ENCODE measurements around the gene SCARB1. TPM values are rescaled to one million over a fixed set of nuclear protein-coding genes. Genes with fewer than 3 reads are reported as not detected.

The SCARB1 gene
- total and polyA plus RNA-seq, 2 experiments from 2014 or later: 31.0 to 62.5 TPM

GRCh38 chr12:124778411-124778810 is 85.3 kb downstream of the SCARB1 start:
- no peak for ATAC-seq
- no peak for TF ChIP-seq EZH2phosphoT487 (IDR thresholded peaks at IDR 0.05; ENCODE audit: unreplicated experiment)
- TF ChIP-seq EZH2 (IDR thresholded peaks at IDR 0.05; ENCODE audit: low read depth, unreplicated experiment): no peak
- TF ChIP-seq, protein P1, sequence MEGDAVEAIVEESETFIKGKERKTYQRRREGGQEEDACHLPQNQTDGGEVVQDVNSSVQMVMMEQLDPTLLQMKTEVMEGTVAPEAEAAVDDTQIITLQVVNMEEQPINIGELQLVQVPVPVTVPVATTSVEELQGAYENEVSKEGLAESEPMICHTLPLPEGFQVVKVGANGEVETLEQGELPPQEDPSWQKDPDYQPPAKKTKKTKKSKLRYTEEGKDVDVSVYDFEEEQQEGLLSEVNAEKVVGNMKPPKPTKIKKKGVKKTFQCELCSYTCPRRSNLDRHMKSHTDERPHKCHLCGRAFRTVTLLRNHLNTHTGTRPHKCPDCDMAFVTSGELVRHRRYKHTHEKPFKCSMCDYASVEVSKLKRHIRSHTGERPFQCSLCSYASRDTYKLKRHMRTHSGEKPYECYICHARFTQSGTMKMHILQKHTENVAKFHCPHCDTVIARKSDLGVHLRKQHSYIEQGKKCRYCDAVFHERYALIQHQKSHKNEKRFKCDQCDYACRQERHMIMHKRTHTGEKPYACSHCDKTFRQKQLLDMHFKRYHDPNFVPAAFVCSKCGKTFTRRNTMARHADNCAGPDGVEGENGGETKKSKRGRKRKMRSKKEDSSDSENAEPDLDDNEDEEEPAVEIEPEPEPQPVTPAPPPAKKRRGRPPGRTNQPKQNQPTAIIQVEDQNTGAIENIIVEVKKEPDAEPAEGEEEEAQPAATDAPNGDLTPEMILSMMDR (conservative IDR thresholded peaks at IDR 0.05; ENCODE audit: low read depth in 2 of 2): no peak
- no peak for TF ChIP-seq ETS1 (IDR thresholded peaks at IDR 0.05)
- no peak for TF ChIP-seq POLR2AphosphoS5 (IDR thresholded peaks at IDR 0.05; ENCODE audit: low read depth)
- TF ChIP-seq JUNB (IDR thresholded peaks at IDR 0.05; ENCODE audit: unreplicated experiment): no peak
- TF ChIP-seq ZNF331 (CRISPR knock-in tag; IDR thresholded peaks at IDR 0.05; ENCODE audit: low read depth): no peak
- no peak for TF ChIP-seq ZNF462 (CRISPR knock-in tag; IDR thresholded peaks at IDR 0.05)
- TF ChIP-seq REST (IDR thresholded peaks at IDR 0.05; ENCODE audit: unreplicated experiment): no peak
- H3K9me2 ChIP-seq (ENCODE audit: insufficient read depth): no peaks in the 10 kb centered on the region
- Mint-ChIP-seq H3K4me1 (peaks cover 18% of the 10 kb centered on the region), H3K4me3 (no peak overlapping the region), H3K9me3 (no peaks in the 10 kb centered on the region), H3K36me3 (ENCODE audit: low read depth) (peaks cover 6% of the 10 kb centered on the region; the same call in 2 of the 3 replicates), H3K27ac (no peak overlapping the region), H3K27me3 (ENCODE audit: insufficient read depth, low read depth, poor library complexity) (peaks cover 4% of the 10 kb centered on the region)
- no peaks in the 10 kb centered on the region; the same call in 1 of the 2 replicates for H4K20me1 ChIP-seq (replicated peaks; ENCODE audit: insufficient read depth)
- DNase-seq (ENCODE audit: low spot score): no peak
- no peak overlapping the region for H3K4me2 ChIP-seq
- no peaks in the 10 kb centered on the region for H3K4me1 ChIP-seq (ENCODE audit: insufficient read depth)
- H3K36me3 ChIP-seq (ENCODE audit: insufficient read depth): no peaks in the 10 kb centered on the region
- H3K27ac ChIP-seq (ENCODE audit: low read depth): no peak overlapping the region
- no peaks in the 10 kb centered on the region for H3K79me2 ChIP-seq (replicated peaks; ENCODE audit: insufficient read depth)
- H2AFZ ChIP-seq: no peak overlapping the region
- H3F3A ChIP-seq (replicated peaks; ENCODE audit: low read depth): no peaks in the 10 kb centered on the region
- no peaks in the 10 kb centered on the region for H3K27me3 ChIP-seq (ENCODE audit: insufficient read depth)
- no peak overlapping the region for H3K4me3 ChIP-seq

Data from GM23338 (cell line).